ENCODE measurements around the gene AR. TPM values are rescaled to one million over a fixed set of nuclear protein-coding genes. Genes with fewer than 3 reads are reported as not detected.

Gene AR
- total RNA-seq, 4 donors from 2014 or later, result 4.3 to 10.4 (median 9.3) TPM

GRCh38 chrX:67779099-67779498, 235.3 kb downstream of the AR start:
- intact Hi-C loops (cut with DNase I; ENCODE audit: low total_unique reads), result no loop called here
- no peak overlapping the region for H3K4me3 ChIP-seq (ENCODE audit: low read depth, poor library complexity, severe bottlenecking)
- DNase-seq (ENCODE audit: low spot score in 2 of 2), result no peak
- no peak for TF ChIP-seq CTCF (IDR thresholded peaks at IDR 0.05)
- no peak for TF ChIP-seq POLR2A (IDR thresholded peaks at IDR 0.05)
- WGBS, 2 donors, result 86 to 92% methylated on average over 3 of the region's 3 CpGs
